GM19324 (cell line): Measurements from ENCODE around the gene OTOP1.
A peak's percentile ranks its signal among the peaks of the same experiment; 100 is the strongest.
"Not testable (repeated sequence)": the region's sequence is repeated elsewhere in the genome, so short reads cannot be mapped to it uniquely, and the experiment has no call there.

Experiments used
- ATAC-seq: cut with Tn5 transposase; IDR thresholded peaks from one replicate; pipeline ENCODE4 v1.9.1; 2021; ENCODE audit warnings: mild to moderate bottlenecking, moderate library complexity; ENCODE audit not compliant: unreplicated experiment, low FRiP score

OTOP1 gene, protein sequence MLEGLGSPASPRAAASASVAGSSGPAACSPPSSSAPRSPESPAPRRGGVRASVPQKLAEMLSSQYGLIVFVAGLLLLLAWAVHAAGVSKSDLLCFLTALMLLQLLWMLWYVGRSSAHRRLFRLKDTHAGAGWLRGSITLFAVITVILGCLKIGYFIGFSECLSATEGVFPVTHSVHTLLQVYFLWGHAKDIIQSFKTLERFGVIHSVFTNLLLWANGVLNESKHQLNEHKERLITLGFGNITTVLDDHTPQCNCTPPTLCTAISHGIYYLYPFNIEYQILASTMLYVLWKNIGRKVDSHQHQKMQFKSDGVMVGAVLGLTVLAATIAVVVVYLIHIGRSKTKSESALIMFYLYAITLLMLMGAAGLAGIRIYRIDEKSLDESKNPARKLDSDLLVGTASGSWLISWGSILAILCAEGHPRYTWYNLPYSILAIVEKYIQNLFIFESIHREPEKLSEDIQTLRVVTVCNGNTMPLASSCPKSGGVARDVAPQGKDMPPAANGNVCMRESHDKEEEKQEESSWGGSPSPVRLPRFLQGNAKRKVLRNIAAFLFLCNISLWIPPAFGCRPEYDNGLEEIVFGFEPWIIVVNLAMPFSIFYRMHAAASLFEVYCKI

DNA sequence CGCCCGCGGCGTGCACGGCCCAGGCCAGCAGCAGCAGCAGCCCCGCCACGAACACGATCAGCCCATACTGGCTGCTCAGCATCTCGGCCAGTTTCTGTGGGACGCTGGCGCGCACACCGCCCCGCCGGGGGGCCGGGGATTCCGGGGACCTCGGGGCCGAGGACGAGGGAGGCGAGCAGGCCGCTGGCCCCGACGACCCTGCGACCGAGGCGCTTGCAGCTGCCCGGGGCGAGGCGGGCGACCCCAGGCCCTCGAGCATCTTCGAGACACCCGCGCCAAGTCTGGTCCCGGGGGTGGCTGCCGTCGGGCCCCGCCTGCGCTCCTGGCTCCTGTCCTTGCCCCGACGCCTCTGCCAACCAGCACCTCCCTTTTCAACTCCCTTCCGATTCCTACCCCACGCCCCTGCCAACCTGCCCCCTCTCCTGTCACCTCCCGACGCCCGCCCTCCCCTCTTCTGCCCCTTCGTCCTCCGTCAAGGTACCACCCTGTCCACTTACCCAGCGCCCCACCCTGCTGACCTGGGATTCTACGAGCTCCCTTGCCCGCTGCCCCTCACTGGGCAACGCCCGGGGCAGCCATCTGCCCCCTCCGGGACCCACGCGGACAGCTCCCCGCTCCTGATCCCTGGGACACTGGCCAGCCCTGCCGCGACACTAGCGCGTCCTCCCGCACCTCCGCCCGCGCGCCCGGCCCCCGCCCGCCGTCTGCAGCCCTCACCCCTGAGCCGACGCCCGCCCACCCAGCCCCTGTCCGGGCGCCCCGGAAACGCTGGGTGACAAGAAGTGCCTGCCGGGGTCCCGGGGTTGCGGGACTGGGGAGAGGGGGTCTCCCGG is at the start of gene OTOP1:
Gene OTOP1, minus strand, starts transcription at position 324 of the 833 bp plus-strand sequence. Its CDS starts 65 bp downstream, at position 259.
- no peak for ATAC-seq

DNA sequence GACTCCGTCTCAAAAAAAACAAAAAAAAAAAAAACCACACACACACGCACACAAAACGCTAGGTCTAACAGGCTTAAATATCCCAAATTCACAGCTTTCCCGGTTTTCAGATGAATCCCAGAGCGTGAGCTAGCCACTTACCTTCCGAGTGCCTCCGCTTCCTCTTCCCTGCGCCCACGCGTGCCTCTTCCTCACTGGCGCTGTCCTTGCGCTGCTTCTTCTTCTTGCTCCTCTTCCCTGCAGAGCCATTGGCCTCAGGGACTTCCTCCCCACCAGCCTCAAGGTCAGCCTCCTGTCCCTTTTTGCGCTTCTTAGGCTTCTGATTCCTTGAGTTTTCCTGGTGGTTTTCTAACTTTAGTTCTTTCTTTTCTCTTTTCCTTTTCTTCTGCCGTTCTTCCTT is 47.5 kb upstream of the OTOP1 start:
- no peak for ATAC-seq

GRCh38 chr4:4271912-4272311 is 45.2 kb upstream of the OTOP1 start:
- no peak for ATAC-seq

DNA sequence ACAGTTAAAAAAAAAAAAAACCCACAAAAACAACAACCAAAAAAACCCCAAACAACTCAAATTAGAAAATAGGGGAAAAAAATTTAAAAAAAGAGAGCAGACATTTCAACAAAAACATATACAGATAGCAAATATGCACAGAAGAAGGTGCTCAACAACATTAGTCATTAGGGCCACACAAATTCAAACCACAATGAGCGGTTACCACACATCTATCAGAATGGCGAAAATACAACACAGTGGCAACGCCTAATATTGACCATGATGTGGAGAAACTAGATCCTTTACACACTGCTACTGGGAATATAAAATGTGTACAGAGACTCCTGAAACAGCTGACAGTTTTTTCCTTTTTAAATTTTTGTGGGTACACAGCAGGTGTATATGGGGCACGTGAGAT is 43.8 kb upstream of the OTOP1 start:
- no peak for ATAC-seq

- no peak for ATAC-seq
These were observed 43.1 kb upstream of the OTOP1 start for GRCh38 chr4:4269856-4270255.

- ATAC-seq = no peak
These were observed 42.6 kb upstream of the OTOP1 start for GRCh38 chr4:4269331-4269731.

GRCh38 chr4:4268776-4269175 is 42.0 kb upstream of the OTOP1 start:
- ATAC-seq = no peak

DNA sequence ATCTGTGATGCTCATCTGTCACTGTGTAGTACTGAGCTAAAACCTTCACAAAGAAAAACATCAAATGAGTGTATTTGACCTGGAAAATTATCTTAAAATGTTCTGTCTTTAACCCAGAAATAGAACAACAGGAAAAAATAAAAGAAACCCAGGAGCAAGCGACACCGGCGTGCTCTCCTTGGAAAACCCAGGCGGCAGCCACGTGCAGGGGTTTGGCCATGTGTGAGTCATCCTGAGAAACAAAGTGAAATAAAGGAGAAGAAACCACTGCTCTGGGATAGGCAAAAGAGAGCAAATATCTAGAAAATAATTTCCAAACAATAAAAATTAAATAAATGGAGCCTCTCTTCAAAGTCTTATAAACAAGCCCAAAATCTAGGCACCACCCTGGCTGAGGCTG is 41.3 kb upstream of the OTOP1 start:
- no peak for ATAC-seq

- ATAC-seq = no peak
These were observed 33.5 kb upstream of the OTOP1 start for GRCh38 chr4:4260185-4260751.

- no peak for ATAC-seq
These were observed 32.9 kb upstream of the OTOP1 start for GRCh38 chr4:4259484-4260100.

DNA sequence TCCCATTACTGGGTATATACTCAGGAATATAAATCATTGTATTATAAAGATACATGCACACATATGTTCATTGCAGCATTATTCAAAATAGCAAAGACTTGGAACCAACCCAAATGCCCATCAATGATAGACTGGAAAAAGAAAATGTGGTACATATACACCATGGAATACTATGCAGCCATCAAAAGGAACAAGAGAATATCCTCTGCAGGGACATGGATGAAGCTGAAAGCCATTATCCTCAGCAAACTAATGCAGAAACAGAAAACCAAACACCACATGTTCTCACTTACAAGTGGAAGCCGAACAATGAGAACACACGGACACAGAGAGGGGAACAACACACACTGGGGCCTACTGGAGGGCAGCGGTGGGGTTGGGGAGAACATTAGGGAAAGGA is 31.0 kb upstream of the OTOP1 start:
- ATAC-seq = not testable (repeated sequence)

- no peak for ATAC-seq
These were observed 30.1 kb upstream of the OTOP1 start for GRCh38 chr4:4256799-4257198.

GRCh38 chr4:4254666-4255065 is 27.9 kb upstream of the OTOP1 start:
- ATAC-seq = no peak

- no peak for ATAC-seq
These were observed 27.5 kb upstream of the OTOP1 start for GRCh38 chr4:4254199-4254598.

GRCh38 chr4:4249866-4250265 is 23.1 kb upstream of the OTOP1 start:
- no peak for ATAC-seq

DNA sequence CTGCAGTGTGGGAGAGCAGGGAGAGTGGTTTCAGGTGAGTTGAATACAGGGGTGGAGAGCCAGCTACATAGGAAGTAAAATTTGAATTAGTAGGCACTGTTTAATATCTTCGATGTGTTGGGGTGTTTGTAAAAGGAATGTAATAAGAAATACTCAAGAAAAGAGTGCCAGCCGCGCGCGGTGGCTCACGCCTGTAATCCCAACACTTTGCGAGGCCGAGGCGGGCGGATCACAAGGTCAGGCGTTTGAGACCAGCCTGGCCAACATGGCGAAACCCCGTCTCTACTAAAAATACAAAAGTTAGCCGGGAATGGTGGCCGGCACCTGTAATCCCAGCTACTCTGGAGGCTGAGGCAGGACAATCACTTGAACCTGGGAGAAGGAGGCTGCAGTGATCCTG is 22.6 kb upstream of the OTOP1 start:
- not testable (repeated sequence) for ATAC-seq

- ATAC-seq = no peak
These were observed 22.1 kb upstream of the OTOP1 start for GRCh38 chr4:4248885-4249203.

DNA sequence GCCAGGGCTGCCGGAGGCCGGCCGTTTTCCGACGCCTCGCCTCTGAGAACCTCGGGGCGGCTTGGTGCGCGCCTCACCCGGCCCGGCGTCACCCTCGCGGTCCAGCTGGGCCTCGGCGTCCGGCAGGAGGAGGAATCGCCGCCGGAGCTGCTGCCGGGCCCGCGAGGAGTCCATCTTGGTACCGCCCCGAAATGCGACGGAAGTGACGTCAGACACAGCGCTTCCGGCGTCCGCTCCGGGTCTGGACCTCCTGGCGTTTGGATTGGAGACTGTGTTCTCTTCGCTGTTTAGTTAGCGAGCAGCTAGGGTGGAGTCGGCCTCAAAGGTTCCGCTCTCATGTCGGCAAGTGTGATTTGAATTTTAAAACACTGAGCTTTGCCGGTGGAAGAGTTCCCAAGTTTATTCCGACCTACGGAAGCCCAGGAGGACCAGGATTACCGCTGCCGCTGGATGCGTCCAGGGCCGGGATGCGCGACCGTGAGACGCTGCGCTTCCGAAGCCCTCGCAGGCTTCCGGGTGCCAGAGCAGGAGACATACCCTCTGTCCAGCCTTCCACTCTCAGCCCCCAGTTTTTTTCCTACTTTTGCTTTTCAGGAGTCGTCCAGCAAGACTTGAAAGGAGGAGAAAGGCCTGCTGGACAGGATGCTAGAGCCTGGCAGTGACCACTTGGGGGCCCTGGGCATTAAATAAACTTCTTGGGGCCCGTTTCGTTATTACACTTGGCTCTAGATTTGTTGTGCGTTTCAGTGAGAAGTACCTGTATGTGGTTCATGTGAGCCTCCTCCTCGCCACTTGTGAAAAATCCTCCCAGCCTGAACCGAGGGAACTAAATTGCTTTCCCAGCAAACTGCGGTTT is 21.5 kb upstream of the OTOP1 start, which contains the start of gene TMEM128:
Gene TMEM128, minus strand, starts transcription at position 195 of the 856 bp plus-strand sequence. Its CDS starts 21 bp downstream, at position 174.
- peak; percentile 98 for ATAC-seq

DNA sequence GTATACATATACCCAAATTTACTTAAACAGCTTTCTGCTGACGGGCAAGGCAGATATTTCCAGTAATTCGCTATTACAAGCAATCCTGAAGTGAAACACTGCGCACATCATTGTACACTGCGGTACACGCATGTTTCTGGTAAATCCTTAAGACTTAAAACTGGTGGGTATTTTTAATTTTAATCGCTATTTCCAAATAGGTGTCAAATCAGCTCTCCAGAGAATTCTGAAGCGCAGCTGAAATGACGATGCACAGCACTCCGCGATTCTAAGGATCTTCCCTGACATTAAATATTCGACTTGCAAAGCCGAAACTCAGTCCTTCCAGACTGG is 20.9 kb upstream of the OTOP1 start:
- no peak for ATAC-seq

DNA sequence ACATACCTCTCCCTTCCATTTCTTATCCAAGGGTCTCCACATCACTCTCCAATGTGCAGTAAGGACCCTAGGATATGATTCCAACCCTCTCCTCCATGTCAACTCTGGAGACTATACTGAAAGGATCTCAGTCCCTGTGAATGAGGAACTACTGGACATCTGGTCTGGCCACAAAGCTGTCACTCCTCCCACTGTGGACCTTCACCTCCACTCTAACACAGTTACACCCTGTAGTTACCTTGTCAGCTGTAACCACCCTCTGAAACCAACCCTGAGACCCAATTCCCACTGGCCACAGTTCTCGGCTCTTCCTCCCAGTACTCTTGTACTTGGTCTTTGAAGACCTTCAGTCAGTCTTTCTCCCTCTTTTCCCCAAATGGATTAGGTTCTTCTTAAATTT is 18.4 kb upstream of the OTOP1 start:
- no peak for ATAC-seq
